GM19023 (cell line): ENCODE data around the gene EXOSC10.
"Not testable (repeated sequence)": the region's sequence is repeated elsewhere in the genome, so short reads cannot be mapped to it uniquely, and the experiment has no call there.

Source experiments
- ATAC-seq: cut with Tn5 transposase; IDR thresholded peaks from one replicate; pipeline ENCODE4 v1.9.1; 2021; ENCODE audit warnings: mild to moderate bottlenecking, moderate library complexity; ENCODE audit not compliant: unreplicated experiment

EXOSC10 gene

GRCh38 chr1:11114966-11115365 is 15.3 kb upstream of the EXOSC10 start:
- ATAC-seq, result no peak

GRCh38 chr1:11109047-11109760 is 9.5 kb upstream of the EXOSC10 start:
- no peak for ATAC-seq

- ATAC-seq, result no peak
These were observed 7.9 kb upstream of the EXOSC10 start for GRCh38 chr1:11107599-11107998.

GRCh38 chr1:11105586-11105985 is 5.9 kb upstream of the EXOSC10 start:
- ATAC-seq, result no peak

GRCh38 chr1:11101347-11101746 is 1.7 kb upstream of the EXOSC10 start:
- no peak for ATAC-seq

GRCh38 chr1:11100806-11101205 is 1.1 kb upstream of the EXOSC10 start:
- ATAC-seq, result not testable (repeated sequence)

- no peak for ATAC-seq
These were observed 452 bp upstream of the EXOSC10 start for GRCh38 chr1:11100149-11100493.

- ATAC-seq, result no peak
These were observed 749 bp downstream of the EXOSC10 start for GRCh38 chr1:11098931-11099309.

- not testable (repeated sequence) for ATAC-seq
These were observed 15.9 kb downstream of the EXOSC10 start for GRCh38 chr1:11083784-11084183.

GRCh38 chr1:11080931-11081330 is 18.7 kb downstream of the EXOSC10 start:
- no peak for ATAC-seq

GRCh38 chr1:11078631-11079030 is 21.0 kb downstream of the EXOSC10 start:
- no peak for ATAC-seq

- ATAC-seq, result not testable (repeated sequence)
These were observed 26.3 kb downstream of the EXOSC10 start for GRCh38 chr1:11073398-11073797.

GRCh38 chr1:11072216-11072917 is 27.3 kb downstream of the EXOSC10 start:
- no peak for ATAC-seq

GRCh38 chr1:11071463-11072215 is 28.0 kb downstream of the EXOSC10 start:
- no peak for ATAC-seq

- ATAC-seq, result no peak
These were observed 28.8 kb downstream of the EXOSC10 start for GRCh38 chr1:11070876-11071275.

- no peak for ATAC-seq
These were observed 30.8 kb downstream of the EXOSC10 start for GRCh38 chr1:11068600-11069473.

- no peak for ATAC-seq
These were observed 31.7 kb downstream of the EXOSC10 start for GRCh38 chr1:11067716-11068599.

- no peak for ATAC-seq
These were observed 33.9 kb downstream of the EXOSC10 start for GRCh38 chr1:11065796-11066195.

- no peak for ATAC-seq
These were observed 34.7 kb downstream of the EXOSC10 start for GRCh38 chr1:11064942-11065341.
